HCT116 (cell line): ENCODE measurements around the gene COX18. TPM values are rescaled to one million over a fixed set of nuclear protein-coding genes. Genes with fewer than 3 reads are reported as not detected.

Source experiments
- ATAC-seq: fragments of 200-7000 bp; cut with Tn5 transposase; 2 replicates; pipeline ENCODE4 v1.9.1; 2020; ENCODE audit warnings: mild to moderate bottlenecking, moderate library complexity
- BruUV-seq: library from RNA; stranded (reverse); fragments of 400-500 nt; replicated peaks from 2 replicates; lab custom pipeline; 2021; lab: Mats Ljungman, UMichigan
- CTCF ChIA-PET: fragments of 300-600 bp; sonication (Branson Sonifier 250); formaldehyde crosslinking; loops from one replicate; lab custom pipeline; 2021; ENCODE audit warnings: antibody characterized with exemption; lab: Charles Lee
- POLR2A ChIA-PET: fragments of 300-600, 350-600 bp; sonication (Branson Sonifier 250); formaldehyde crosslinking; loops from one replicate; lab custom pipeline; 2021; ENCODE audit warnings: antibody characterized with exemption; lab: Charles Lee
- RAD21 ChIA-PET, 2 experiments: fragments of 300-600 bp; sonication (Branson Sonifier 250); formaldehyde crosslinking; loops; one replicate each; lab custom pipeline; 2023; ENCODE audit warnings: low total read pairs in 2 of 2; ENCODE audit not compliant: uncharacterized antibody in 2 of 2, unreplicated experiment in 2 of 2, low non-redundant PET in 1 of 2; lab: Charles Lee
- DNase-seq: peaks from one replicate; pipeline ENCODE4 v3.0.0-alpha.2; 2010; ENCODE audit warnings: low read depth, low spot score
- H2AFZ ChIP-seq: fragments of 200-600 bp; shearing (Covaris generic), sonication (generic); 2 replicates; pipeline ENCODE4 v1.6.1; 2017; ENCODE audit warnings: low read depth, mixed run types, mixed read lengths, antibody characterized with exemption, low read length; ENCODE audit not compliant: poor library complexity, severe bottlenecking
- H3K27ac ChIP-seq: 2 replicates; pipeline ENCODE4 v1.5.1; 2012; ENCODE audit warnings: low read depth, low read length
- H3K27me3 ChIP-seq: fragments of 200-600 bp; sonication (generic); 2 replicates; pipeline ENCODE4 v1.6.1; 2016; ENCODE audit warnings: mixed run types, low read length, mixed read lengths; ENCODE audit not compliant: insufficient read depth
- H3K36me3 ChIP-seq, 2 experiments: fragments of 200-500 bp in 1 of 2; fragments of 200-600 bp in 1 of 2; sonication (Bioruptor generic) in 1 of 2; sonication (generic) in 1 of 2; 2 replicates each; pipeline versions ENCODE4 v1.5.1 to v1.6.1; 2014 to 2016; ENCODE audit warnings: low read length in 2 of 2, inconsistent platforms in 1 of 2, mixed read lengths in 1 of 2, mixed run types in 1 of 2; ENCODE audit not compliant: insufficient read depth in 2 of 2, control insufficient read depth in 1 of 2
- H3K4me1 ChIP-seq, 2 experiments: fragments of 200-600 bp in 1 of 2; sonication (generic) in 1 of 2; 2 replicates each; pipeline versions ENCODE4 v1.5.1 to v1.6.1; 2012 to 2017; ENCODE audit warnings: low read length in 2 of 2, inconsistent platforms in 1 of 2, mild to moderate bottlenecking in 1 of 2, mixed read lengths in 1 of 2, mixed run types in 1 of 2, moderate library complexity in 1 of 2; ENCODE audit not compliant: insufficient read depth in 2 of 2, control insufficient read depth in 1 of 2
- H3K4me2 ChIP-seq: fragments of 200-600 bp; sonication (generic); 2 replicates; pipeline ENCODE4 v1.6.1; 2017; ENCODE audit warnings: mixed run types, low read length, mixed read lengths
- H3K4me3 ChIP-seq, 2 experiments: fragments of 200-600 bp in 1 of 2; sonication (generic) in 1 of 2; replicated peaks in 1 of 2; 2 replicates each; pipeline ENCODE4 v1.5.1; 2011 to 2016; ENCODE audit warnings: low read length in 2 of 2, control low read depth in 1 of 2, low read depth in 1 of 2, mild to moderate bottlenecking in 1 of 2, mixed read lengths in 1 of 2, mixed run types in 1 of 2
- H3K79me2 ChIP-seq: fragments of 200-600 bp; sonication (generic); 2 replicates; pipeline ENCODE4 v1.6.1; 2017; ENCODE audit warnings: mild to moderate bottlenecking, mixed run types, low read length, moderate library complexity, mixed read lengths; ENCODE audit not compliant: insufficient read depth
- H3K9ac ChIP-seq: fragments of 200-600 bp; sonication (generic); 2 replicates; pipeline ENCODE4 v1.6.1; 2016; ENCODE audit warnings: low read length, mixed read lengths
- H3K9me2 ChIP-seq: fragments of 200-600 bp; sonication (generic), shearing (Covaris generic); 2 replicates; pipeline ENCODE4 v1.6.1; 2017; ENCODE audit warnings: mixed run types, mild to moderate bottlenecking, moderate library complexity; ENCODE audit not compliant: insufficient read depth
- H3K9me3 ChIP-seq, 2 experiments: fragments of 200-500 bp in 1 of 2; fragments of 200-600 bp in 1 of 2; sonication (Bioruptor generic) in 1 of 2; sonication (generic) in 1 of 2; 2 replicates each; pipeline ENCODE4 v1.6.1; 2014 to 2017; ENCODE audit warnings: low read length in 2 of 2, mixed read lengths in 2 of 2, inconsistent platforms in 1 of 2, low read depth in 1 of 2, mild to moderate bottlenecking in 1 of 2, mixed run types in 1 of 2, moderate library complexity in 1 of 2; ENCODE audit not compliant: control insufficient read depth in 1 of 2, insufficient read depth in 1 of 2
- H4K20me1 ChIP-seq: fragments of 200-600 bp; sonication (generic), shearing (Covaris generic); 2 replicates; pipeline ENCODE4 v1.6.1; 2017; ENCODE audit warnings: mixed run types, mild to moderate bottlenecking, moderate library complexity; ENCODE audit not compliant: insufficient read depth
- CBX3 ChIP-seq: IDR thresholded peaks from 2 replicates; pipeline ENCODE4 v1.6.1; 2012; ENCODE audit warnings: low read depth
- CEBPB ChIP-seq: IDR thresholded peaks from 2 replicates; pipeline ENCODE4 v1.6.1; 2012; ENCODE audit warnings: low read depth
- ELF1 ChIP-seq: IDR thresholded peaks from 2 replicates; pipeline ENCODE4 v1.6.1; 2012; ENCODE audit warnings: low read depth, borderline replicate concordance
- EZH2 ChIP-seq: fragments of 200-600 bp; sonication (generic); IDR thresholded peaks from 2 replicates; pipeline ENCODE4 v1.6.1; 2017; ENCODE audit warnings: antibody characterized with exemption, mixed run types
- FOSL1 ChIP-seq: IDR thresholded peaks from 2 replicates; pipeline ENCODE4 v1.6.1; 2012; ENCODE audit warnings: low read depth
- JUND ChIP-seq: IDR thresholded peaks from 2 replicates; pipeline ENCODE4 v1.6.1; 2012
- POLR2A ChIP-seq: IDR thresholded peaks from 2 replicates; pipeline ENCODE4 v1.7.0; 2011; ENCODE audit warnings: borderline replicate concordance; ENCODE audit not compliant: insufficient read depth, insufficient read length; ENCODE audit errors: extremely low read depth
- SIN3A ChIP-seq: IDR thresholded peaks from 2 replicates; pipeline ENCODE4 v1.6.1; 2012; ENCODE audit warnings: low read depth
- SRF ChIP-seq: IDR thresholded peaks from 2 replicates; pipeline ENCODE4 v1.6.1; 2012; ENCODE audit warnings: low read depth
- TCF7L2 ChIP-seq: IDR thresholded peaks from 2 replicates; pipeline ENCODE4 v1.7.0; 2011; ENCODE audit warnings: borderline replicate concordance, inconsistent platforms; ENCODE audit not compliant: insufficient read depth, insufficient read length; ENCODE audit errors: extremely low read depth
- YY1 ChIP-seq: IDR thresholded peaks from 2 replicates; pipeline ENCODE4 v1.6.1; 2011; ENCODE audit warnings: low read length, low read depth, moderate library complexity, mild to moderate bottlenecking; ENCODE audit not compliant: insufficient replicate concordance; ENCODE audit errors: extremely low read depth
- ZFX ChIP-seq: fragments of 450-650 bp; IDR thresholded peaks from 2 replicates; pipeline ENCODE4 v1.6.1; 2017
- ZNF274 ChIP-seq: fragments of 200-500 bp; sonication (Bioruptor generic); IDR thresholded peaks from 2 replicates; pipeline ENCODE4 v1.6.1; 2014; ENCODE audit warnings: mild to moderate bottlenecking, low read depth, low read length, inconsistent platforms
- intact Hi-C: fragments of 100-400 bp; cut with micrococcal nuclease; formaldehyde crosslinking; loops from 2 replicates; pipeline ENCODE4 v1.10.0; 2022
- total RNA-seq: library from RNA; stranded (reverse); gene quantifications from one replicate; pipeline ENCODE4 v1.2.1, GENCODE V29; 2021; ENCODE audit not compliant: unreplicated experiment
- TF ChIP-seq, protein P1 (sequence below): IDR thresholded peaks from 2 replicates; pipeline ENCODE4 v1.6.1; 2012; ENCODE audit warnings: low read depth
- TF ChIP-seq, protein P2 (sequence below): IDR thresholded peaks from 2 replicates; pipeline ENCODE4 v1.6.1; 2012
- TF ChIP-seq, protein P3 (sequence below): IDR thresholded peaks from 2 replicates; pipeline ENCODE4 v1.6.1; 2012

COX18 gene
- total RNA-seq, 1 experiment from 2014 or later, result 12.5 TPM

DNA sequence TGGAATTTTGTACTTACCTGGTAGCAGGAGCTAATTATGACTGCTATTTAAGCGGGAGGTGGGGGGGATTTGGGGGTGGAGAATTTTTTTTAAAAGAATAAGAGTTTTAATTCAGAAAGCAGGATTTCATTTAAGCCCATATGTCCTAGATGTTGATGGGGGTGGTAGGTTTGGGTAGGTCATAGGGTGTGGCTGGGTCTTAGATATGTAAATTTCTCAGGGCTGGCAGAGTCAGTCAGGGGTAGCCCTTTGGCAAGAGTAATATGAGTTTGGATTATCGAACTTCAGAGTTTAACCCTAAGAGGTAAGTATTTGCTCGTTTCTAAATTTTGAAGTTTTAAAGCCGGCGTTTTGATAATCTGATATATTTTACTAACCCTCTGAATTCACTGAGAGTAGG, 35.2 kb upstream of the COX18 start:
- TF ChIP-seq ZFX (no peak), ELF1 (no peak), FOSL1 (no peak), SRF (no peak), POLR2A (no peak), YY1 (no peak), TCF7L2 (no peak), CEBPB (no peak), ZNF274 (no peak), EZH2 (no peak), SIN3A (no peak), CBX3 (no peak), JUND (no peak)
- TF ChIP-seq, protein P1, sequence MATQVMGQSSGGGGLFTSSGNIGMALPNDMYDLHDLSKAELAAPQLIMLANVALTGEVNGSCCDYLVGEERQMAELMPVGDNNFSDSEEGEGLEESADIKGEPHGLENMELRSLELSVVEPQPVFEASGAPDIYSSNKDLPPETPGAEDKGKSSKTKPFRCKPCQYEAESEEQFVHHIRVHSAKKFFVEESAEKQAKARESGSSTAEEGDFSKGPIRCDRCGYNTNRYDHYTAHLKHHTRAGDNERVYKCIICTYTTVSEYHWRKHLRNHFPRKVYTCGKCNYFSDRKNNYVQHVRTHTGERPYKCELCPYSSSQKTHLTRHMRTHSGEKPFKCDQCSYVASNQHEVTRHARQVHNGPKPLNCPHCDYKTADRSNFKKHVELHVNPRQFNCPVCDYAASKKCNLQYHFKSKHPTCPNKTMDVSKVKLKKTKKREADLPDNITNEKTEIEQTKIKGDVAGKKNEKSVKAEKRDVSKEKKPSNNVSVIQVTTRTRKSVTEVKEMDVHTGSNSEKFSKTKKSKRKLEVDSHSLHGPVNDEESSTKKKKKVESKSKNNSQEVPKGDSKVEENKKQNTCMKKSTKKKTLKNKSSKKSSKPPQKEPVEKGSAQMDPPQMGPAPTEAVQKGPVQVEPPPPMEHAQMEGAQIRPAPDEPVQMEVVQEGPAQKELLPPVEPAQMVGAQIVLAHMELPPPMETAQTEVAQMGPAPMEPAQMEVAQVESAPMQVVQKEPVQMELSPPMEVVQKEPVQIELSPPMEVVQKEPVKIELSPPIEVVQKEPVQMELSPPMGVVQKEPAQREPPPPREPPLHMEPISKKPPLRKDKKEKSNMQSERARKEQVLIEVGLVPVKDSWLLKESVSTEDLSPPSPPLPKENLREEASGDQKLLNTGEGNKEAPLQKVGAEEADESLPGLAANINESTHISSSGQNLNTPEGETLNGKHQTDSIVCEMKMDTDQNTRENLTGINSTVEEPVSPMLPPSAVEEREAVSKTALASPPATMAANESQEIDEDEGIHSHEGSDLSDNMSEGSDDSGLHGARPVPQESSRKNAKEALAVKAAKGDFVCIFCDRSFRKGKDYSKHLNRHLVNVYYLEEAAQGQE, result no peak
- TF ChIP-seq, protein P2, sequence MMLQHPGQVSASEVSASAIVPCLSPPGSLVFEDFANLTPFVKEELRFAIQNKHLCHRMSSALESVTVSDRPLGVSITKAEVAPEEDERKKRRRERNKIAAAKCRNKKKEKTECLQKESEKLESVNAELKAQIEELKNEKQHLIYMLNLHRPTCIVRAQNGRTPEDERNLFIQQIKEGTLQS, result no peak
- TF ChIP-seq, protein P3, sequence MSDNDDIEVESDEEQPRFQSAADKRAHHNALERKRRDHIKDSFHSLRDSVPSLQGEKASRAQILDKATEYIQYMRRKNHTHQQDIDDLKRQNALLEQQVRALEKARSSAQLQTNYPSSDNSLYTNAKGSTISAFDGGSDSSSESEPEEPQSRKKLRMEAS, result no peak

More for the DNA sequence above, 35.2 kb upstream of the COX18 start:
- H3K27ac ChIP-seq, result no peak overlapping the region
- peak overlapping the region; percentile 5; the same call in 1 of the 2 replicates for H3K4me2 ChIP-seq
- POLR2A ChIA-PET, result no interaction called here
- 0 out of 2 replicates have a peak overlapping the region, but pooled peaks have one; percentile 9 for H3K9ac ChIP-seq
- DNase-seq, result no peak
- H3K4me3 ChIP-seq, result no peak overlapping the region
- H3K9me2 ChIP-seq, result no peaks in the 10 kb centered on the region
- 0 out of 2 replicates have a peak, but pooled peaks cover 6% of the 10 kb centered on the region for H3K79me2 ChIP-seq
- CTCF ChIA-PET, result no interaction called here
- H3K27me3 ChIP-seq, result no peaks in the 10 kb centered on the region
- ATAC-seq, result no peak
- peaks cover 23 to 32% of the 10 kb centered on the region in 2 experiments; a peak in 3 of 4 replicates for H3K36me3 ChIP-seq
- H4K20me1 ChIP-seq, result no peaks in the 10 kb centered on the region
- H3K4me1 ChIP-seq, result peaks cover 0 to 14% of the 10 kb centered on the region in 2 experiments; a peak in 2 of 4 replicates
- no peak overlapping the region for H2AFZ ChIP-seq
- intact Hi-C loops, result no loop called here
- no TSS peak for BruUV-seq
- RAD21 ChIA-PET, result no interaction called here
- no peaks in the 10 kb centered on the region for H3K9me3 ChIP-seq
